Peyer's patch (tissue), 4 donors: ENCODE results near the gene CLRN3. TPM values are rescaled to one million over a fixed set of nuclear protein-coding genes. Genes with fewer than 3 reads are reported as not detected.

ENCODE experiments used
- DNase-seq, 3 donors: peaks; one replicate each; pipeline ENCODE4 v3.0.0-alpha.2; 2017 to 2019
- H3K27ac ChIP-seq, 4 donors: fragments of 200-600 bp; sonication (generic); one replicate each; pipeline ENCODE4 v1.5.1; 2016 to 2019
- H3K27me3 ChIP-seq, 2 donors: fragments of 200-600 bp; sonication (generic); one replicate each; pipeline ENCODE4 v1.5.1; 2019
- H3K36me3 ChIP-seq, 3 donors: fragments of 200-600 bp; sonication (generic); one replicate each; pipeline ENCODE4 v1.5.1; 2016 to 2019
- H3K4me1 ChIP-seq, 4 donors: fragments of 200-600 bp; sonication (generic); one replicate each; pipeline ENCODE4 v1.5.1; 2016 to 2019
- H3K4me3 ChIP-seq, 4 donors: fragments of 200-600 bp; sonication (generic); 1 replicate in 3 of 4; 2 replicates in 1 of 4; pipeline ENCODE4 v1.5.1; 2016 to 2019; ENCODE audit warnings: mild to moderate bottlenecking in 1 of 4
- H3K9me3 ChIP-seq, 4 donors: fragments of 200-600 bp; sonication (generic); one replicate each; pipeline ENCODE4 v1.5.1; 2016 to 2019; ENCODE audit warnings: mild to moderate bottlenecking in 1 of 4
- POLR2A ChIP-seq, 2 donors: fragments of 450-650 bp; IDR thresholded peaks; one replicate each; pipeline ENCODE4 v1.5.1; 2017; ENCODE audit warnings: antibody characterized with exemption in 2 of 2, mild to moderate bottlenecking in 2 of 2, moderate library complexity in 2 of 2
- total RNA-seq, 4 donors: library from RNA; depleted of rRNA; stranded (reverse); fragments of >200 nt; gene quantifications; one replicate each; pipeline ENCODE4 v1.1.0, GENCODE V29; 2016
- TF ChIP-seq, protein P1 (sequence below), 6 experiments: fragments of 450-650 bp in 4 of 6; fragments of 200-600 bp in 2 of 6; sonication (generic) in 1 of 6; IDR thresholded peaks; one replicate each; pipeline ENCODE4 v1.5.1; 2017 to 2019; ENCODE audit warnings: antibody characterized with exemption in 6 of 6, mild to moderate bottlenecking in 3 of 6, moderate library complexity in 1 of 6

The CLRN3 gene
- total RNA-seq, 4 donors from 2014 or later, result 7.4 to 215 (median 109) TPM

DNA sequence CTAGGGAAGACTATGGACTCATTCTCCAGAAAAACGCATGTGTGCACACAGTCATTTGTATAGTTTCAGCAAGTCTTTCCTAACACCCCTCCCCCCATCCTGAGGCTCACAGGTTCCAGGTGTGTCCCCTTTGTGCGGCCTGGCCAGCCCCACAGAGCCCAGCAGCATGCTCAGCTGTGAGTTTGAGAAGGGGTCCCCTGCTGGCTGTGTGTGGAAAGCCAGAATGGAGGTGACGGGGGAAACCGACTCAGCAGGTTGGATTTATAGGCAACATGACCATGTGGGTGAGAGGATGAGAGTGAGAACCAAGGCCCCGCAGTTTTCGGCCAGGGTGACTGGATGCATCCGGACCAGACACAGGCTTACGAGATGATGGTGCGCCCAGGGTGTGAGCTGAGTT lies 24.1 kb upstream of the CLRN3 start:
- DNase-seq, result no peak
- no peak for TF ChIP-seq POLR2A (IDR thresholded peaks at IDR 0.05)
- TF ChIP-seq, protein P1, sequence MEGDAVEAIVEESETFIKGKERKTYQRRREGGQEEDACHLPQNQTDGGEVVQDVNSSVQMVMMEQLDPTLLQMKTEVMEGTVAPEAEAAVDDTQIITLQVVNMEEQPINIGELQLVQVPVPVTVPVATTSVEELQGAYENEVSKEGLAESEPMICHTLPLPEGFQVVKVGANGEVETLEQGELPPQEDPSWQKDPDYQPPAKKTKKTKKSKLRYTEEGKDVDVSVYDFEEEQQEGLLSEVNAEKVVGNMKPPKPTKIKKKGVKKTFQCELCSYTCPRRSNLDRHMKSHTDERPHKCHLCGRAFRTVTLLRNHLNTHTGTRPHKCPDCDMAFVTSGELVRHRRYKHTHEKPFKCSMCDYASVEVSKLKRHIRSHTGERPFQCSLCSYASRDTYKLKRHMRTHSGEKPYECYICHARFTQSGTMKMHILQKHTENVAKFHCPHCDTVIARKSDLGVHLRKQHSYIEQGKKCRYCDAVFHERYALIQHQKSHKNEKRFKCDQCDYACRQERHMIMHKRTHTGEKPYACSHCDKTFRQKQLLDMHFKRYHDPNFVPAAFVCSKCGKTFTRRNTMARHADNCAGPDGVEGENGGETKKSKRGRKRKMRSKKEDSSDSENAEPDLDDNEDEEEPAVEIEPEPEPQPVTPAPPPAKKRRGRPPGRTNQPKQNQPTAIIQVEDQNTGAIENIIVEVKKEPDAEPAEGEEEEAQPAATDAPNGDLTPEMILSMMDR (IDR thresholded peaks at IDR 0.05), result no peak
- H3K4me3 ChIP-seq, result no peak overlapping the region
- H3K36me3 ChIP-seq, result no peaks in the 10 kb centered on the region
- no peak overlapping the region for H3K27ac ChIP-seq
- H3K27me3 ChIP-seq, result no peaks in the 10 kb centered on the region
- peaks cover 0 to 15% (median 0%) of the 10 kb centered on the region in 4 donors for H3K4me1 ChIP-seq
- no peaks in the 10 kb centered on the region for H3K9me3 ChIP-seq

DNA sequence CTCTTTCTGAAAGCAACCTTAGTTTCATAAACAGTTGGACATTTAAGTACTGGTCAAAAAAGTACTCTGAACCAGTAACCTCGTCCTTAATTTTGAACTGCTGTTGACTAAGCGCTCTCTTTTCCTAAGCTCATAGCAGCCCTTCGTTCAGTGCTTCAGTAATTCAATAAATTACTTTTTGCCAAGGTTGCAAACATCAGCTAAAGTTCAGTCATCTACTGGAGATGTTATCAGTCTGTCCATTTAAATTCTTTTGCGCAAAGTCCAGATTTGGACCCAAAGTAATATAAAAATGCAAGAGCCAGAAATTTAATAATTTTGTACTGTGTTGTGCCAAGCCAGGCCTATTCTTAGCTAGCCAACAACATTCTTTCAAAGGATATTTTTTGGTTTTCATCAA lies 22.6 kb upstream of the CLRN3 start:
- no peak for DNase-seq
- no peak overlapping the region for H3K4me3 ChIP-seq
- no peaks in the 10 kb centered on the region for H3K36me3 ChIP-seq
- peaks cover 0 to 12% (median 0%) of the 10 kb centered on the region in 4 donors for H3K4me1 ChIP-seq
- no peak overlapping the region for H3K27ac ChIP-seq
- H3K27me3 ChIP-seq, result no peaks in the 10 kb centered on the region
- TF ChIP-seq, protein P1 (IDR thresholded peaks at IDR 0.05), result no peak
- TF ChIP-seq POLR2A (IDR thresholded peaks at IDR 0.05), result no peak
- no peaks in the 10 kb centered on the region for H3K9me3 ChIP-seq

DNA sequence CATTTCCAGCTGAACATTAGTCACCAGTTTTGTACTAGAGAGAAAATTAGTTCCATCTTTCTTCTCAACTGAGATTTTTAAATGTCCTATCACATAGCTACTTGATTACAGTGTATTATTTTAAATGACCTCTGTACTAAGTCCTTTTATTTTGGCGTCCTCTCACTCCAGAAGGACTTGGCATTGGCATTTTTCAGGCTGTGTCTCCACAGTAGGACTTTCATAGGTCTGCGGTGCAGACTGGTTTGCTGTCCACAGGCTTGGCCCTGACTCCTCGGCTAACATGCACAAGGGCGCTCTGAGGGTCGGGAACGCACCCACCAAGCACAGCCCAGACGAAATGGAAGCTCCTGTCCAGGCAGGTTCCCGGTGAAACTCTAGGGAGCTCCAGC lies 20.6 kb upstream of the CLRN3 start:
- Histone ChIP-seq H3K36me3 (no peaks in the 10 kb centered on the region), H3K9me3 (no peaks in the 10 kb centered on the region), H3K27me3 (no peaks in the 10 kb centered on the region), H3K4me1 (peaks cover 0 to 2% (median under 1%) of the 10 kb centered on the region in 4 donors), H3K27ac (no peak overlapping the region), H3K4me3 (no peak overlapping the region)
- no peak for DNase-seq
- TF ChIP-seq, protein P1 (IDR thresholded peaks at IDR 0.05), result no peak
- no peak for TF ChIP-seq POLR2A (IDR thresholded peaks at IDR 0.05)

DNA sequence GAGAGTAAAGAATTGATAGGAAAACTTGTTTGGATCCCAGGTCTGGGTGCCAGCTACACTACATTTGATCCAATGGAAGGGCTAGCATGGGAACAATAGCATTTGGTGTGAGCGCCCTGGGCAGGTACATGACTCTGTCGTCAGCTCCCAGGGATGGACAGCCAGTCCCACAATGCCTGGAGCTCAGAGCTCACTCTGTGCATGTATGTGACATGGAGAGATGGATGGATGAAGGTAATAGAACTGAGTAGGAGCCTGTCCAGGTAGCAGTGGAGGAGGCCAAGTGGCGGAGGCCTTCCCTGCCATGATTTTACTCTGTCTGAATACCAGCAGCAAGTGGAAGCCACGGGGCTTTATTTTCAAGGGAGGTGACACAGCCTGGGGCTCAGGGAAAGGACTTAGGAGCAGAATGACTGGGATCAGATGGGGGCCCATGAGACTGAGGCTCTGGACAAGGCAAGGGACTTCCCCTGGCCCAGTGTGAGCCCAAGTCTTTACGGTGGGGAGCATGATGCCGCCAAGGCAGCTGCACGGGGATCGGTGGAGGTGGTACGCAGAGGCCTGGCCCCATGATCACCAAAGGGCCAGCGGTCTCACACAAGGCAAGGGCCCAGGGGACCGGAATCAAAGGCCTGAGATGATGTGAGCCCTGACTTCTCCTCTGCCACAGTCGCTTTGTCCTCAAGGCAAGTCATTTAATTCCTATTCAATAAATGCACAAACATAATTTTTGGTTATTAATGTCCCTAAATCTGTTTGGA lies 20.0 kb upstream of the CLRN3 start:
- no peak for DNase-seq
- Histone ChIP-seq H3K36me3 (no peaks in the 10 kb centered on the region), H3K27me3 (no peaks in the 10 kb centered on the region), H3K4me1 (peaks cover 0 to 7% (median 2%) of the 10 kb centered on the region in 4 donors), H3K9me3 (no peaks in the 10 kb centered on the region), H3K27ac (no peak overlapping the region), H3K4me3 (no peak overlapping the region)
- no peak for TF ChIP-seq POLR2A (IDR thresholded peaks at IDR 0.05)
- TF ChIP-seq, protein P1 (IDR thresholded peaks at IDR 0.05), result no peak

DNA sequence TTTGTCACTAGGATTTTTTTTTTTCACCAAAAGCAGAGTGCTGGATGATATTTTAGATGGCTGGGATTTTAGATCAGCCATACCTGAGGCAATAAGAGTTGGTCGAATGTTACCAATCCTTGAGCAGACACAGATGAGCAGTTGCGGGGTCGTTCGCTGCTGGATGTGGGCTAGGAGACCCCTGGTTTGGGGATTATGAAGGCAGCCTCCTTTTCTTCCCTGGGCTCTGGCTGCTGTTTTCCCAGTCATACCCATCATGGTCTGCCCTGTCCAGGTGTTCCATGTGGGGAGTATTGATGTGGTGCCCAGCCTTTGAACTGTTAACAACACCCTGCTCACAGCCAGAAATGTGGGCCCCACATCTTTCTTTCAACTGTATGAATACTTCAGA lies 19.1 kb upstream of the CLRN3 start:
- no peak for DNase-seq
- H3K9me3 ChIP-seq, result no peaks in the 10 kb centered on the region
- no peak overlapping the region for H3K4me3 ChIP-seq
- peaks cover 0 to 11% (median 6%) of the 10 kb centered on the region in 4 donors for H3K4me1 ChIP-seq
- no peaks in the 10 kb centered on the region for H3K27me3 ChIP-seq
- TF ChIP-seq, protein P1 (IDR thresholded peaks at IDR 0.05), result no peak
- TF ChIP-seq POLR2A (IDR thresholded peaks at IDR 0.05), result no peak
- no peaks in the 10 kb centered on the region for H3K36me3 ChIP-seq
- no peak overlapping the region for H3K27ac ChIP-seq
